K562 (cell line): ENCODE measurements around the gene PUS10. TPM values are rescaled to one million over a fixed set of nuclear protein-coding genes. Genes with fewer than 3 reads are reported as not detected.
A peak's percentile ranks its signal among the peaks of the same experiment; 100 is the strongest.

Experiments used
- ATAC-seq: fragments of 200-7000 bp; cut with Tn5 transposase; 3 replicates; pipeline ENCODE4 v1.9.1; 2020; ENCODE audit warnings: moderate library complexity
- BruUV-seq: library from RNA; stranded (reverse); fragments of 400-500 nt; replicated peaks from 2 replicates; lab custom pipeline; 2021; lab: Mats Ljungman, UMichigan
- CTCF ChIA-PET: fragments of 300-600 bp; formaldehyde crosslinking; extraction: SDS; loops from one replicate; lab custom pipeline; 2021; ENCODE audit warnings: low intra/inter-chr PET ratio; lab: Yijun Ruan, JAX
- POLR2A ChIA-PET: fragments of 300-600, 350-650 bp; sonication (Branson Sonifier 250); formaldehyde crosslinking; extraction: SDS; loops from one replicate; lab custom pipeline; 2021; ENCODE audit warnings: antibody characterized with exemption, inconsistent platforms; lab: Yijun Ruan, JAX
- DNase-seq, 4 experiments: peaks; one replicate each; pipeline versions ENCODE4 v3.0.0 to v3.0.0-alpha.2; 2011 to 2018; ENCODE audit warnings: low spot score in 3 of 4, mixed read lengths in 3 of 4; ENCODE audit errors: extremely low read depth in 1 of 4
- FAIRE-seq: peaks from 2 replicates; lab custom pipeline; 2011; peaks lifted over from hg19 to GRCh38; lab: Jason Lieb, UNC
- H2AFZ ChIP-seq: 2 replicates; pipeline ENCODE4 v1.6.0; 2011; ENCODE audit warnings: low read depth, low read length, control low read depth, inconsistent platforms
- H3K27ac ChIP-seq: fragments of 200-600 bp; 3 replicates; pipeline ENCODE4 v1.8.0; 2011; ENCODE audit warnings: low read depth, mild to moderate bottlenecking, control low read depth, inconsistent platforms, low read length, moderate library complexity, mixed read lengths; ENCODE audit errors: extremely low read depth
- H3K27me3 ChIP-seq, 2 experiments: fragments of 300-600 bp in 1 of 2; 2 replicates in 1 of 2; 3 replicates in 1 of 2; pipeline versions ENCODE4 v1.6.0 to v1.8.0; 2011; ENCODE audit warnings: inconsistent platforms in 2 of 2, low read length in 2 of 2, mild to moderate bottlenecking in 1 of 2, mixed read lengths in 1 of 2, moderate library complexity in 1 of 2; ENCODE audit not compliant: control insufficient read depth in 2 of 2, insufficient read depth in 2 of 2
- H3K36me3 ChIP-seq: fragments of 300-600 bp; 3 replicates; pipeline ENCODE4 v1.8.0; 2011; ENCODE audit warnings: mild to moderate bottlenecking, low read length, inconsistent platforms; ENCODE audit not compliant: control insufficient read depth, insufficient read depth
- H3K4me1 ChIP-seq, 2 experiments: fragments of 200-600 bp in 1 of 2; replicated peaks in 1 of 2; 2 replicates in 1 of 2; 3 replicates in 1 of 2; pipeline versions ENCODE4 v1.5.1 to v1.8.0; 2011; ENCODE audit warnings: inconsistent platforms in 2 of 2, low read length in 2 of 2, mild to moderate bottlenecking in 1 of 2, mixed read lengths in 1 of 2, moderate library complexity in 1 of 2; ENCODE audit not compliant: control insufficient read depth in 2 of 2, insufficient read depth in 2 of 2
- H3K4me2 ChIP-seq: 2 replicates; pipeline ENCODE4 v1.6.1; 2011; ENCODE audit warnings: low read length, control low read depth, inconsistent platforms, mixed read lengths; ENCODE audit not compliant: insufficient read depth
- H3K4me3 ChIP-seq: fragments of 200-600 bp; sonication (generic), shearing (Covaris generic); 2 replicates; pipeline ENCODE4 v1.5.1; 2016; ENCODE audit warnings: control low read depth, inconsistent platforms
- H3K79me2 ChIP-seq: fragments of 200-600 bp; 3 replicates; pipeline ENCODE4 v1.8.0; 2011; ENCODE audit warnings: low read length, inconsistent platforms; ENCODE audit not compliant: control insufficient read depth, insufficient read depth
- H3K9ac ChIP-seq, 2 experiments: 2 replicates each; pipeline versions ENCODE4 v1.6.0 to v1.6.1; 2011; ENCODE audit warnings: low read depth in 2 of 2, low read length in 2 of 2, control low read depth in 1 of 2, inconsistent platforms in 1 of 2, mild to moderate bottlenecking in 1 of 2, mixed read lengths in 1 of 2; ENCODE audit not compliant: insufficient read depth in 1 of 2
- H3K9me1 ChIP-seq: one replicate; pipeline ENCODE4 v1.6.0; 2011; ENCODE audit warnings: inconsistent platforms, mild to moderate bottlenecking, low read length, moderate library complexity; ENCODE audit not compliant: control insufficient read depth, insufficient read depth
- H3K9me3 ChIP-seq: replicated peaks from 2 replicates; pipeline ENCODE4 v1.5.1; 2011; ENCODE audit warnings: low read depth, low read length, inconsistent platforms; ENCODE audit not compliant: control insufficient read depth, insufficient read depth
- H4K20me1 ChIP-seq: replicated peaks from 2 replicates; pipeline ENCODE4 v1.6.1; 2011; ENCODE audit warnings: low read length, inconsistent platforms, mixed read lengths; ENCODE audit not compliant: control insufficient read depth, insufficient read depth
- ARID2 ChIP-seq: fragments of 450-650 bp; IDR thresholded peaks from 2 replicates; pipeline ENCODE4 v1.6.1; 2017; ENCODE audit warnings: antibody characterized with exemption, mild to moderate bottlenecking
- CC2D1A ChIP-seq: fragments of 450-650 bp; IDR thresholded peaks from 2 replicates; pipeline ENCODE4 v1.6.1; 2017; ENCODE audit warnings: mild to moderate bottlenecking
- TEAD1 ChIP-seq, 2 experiments: fragments of 450-650 bp in 1 of 2; sonication (generic) in 1 of 2; formaldehyde crosslinking; IDR thresholded peaks; 2 replicates each; pipeline versions ENCODE4 v1.4.0 to v1.8.0; 2020 to 2022; ENCODE audit warnings: mild to moderate bottlenecking in 2 of 2, missing genetic modification reagents in 1 of 2
- WGBS: fragments of 100-300 bp; shearing (Covaris generic); methylation state at CpG from one replicate; pipeline ENCODE4 v1.1.6; 2016; ENCODE audit warnings: low coverage, mixed read lengths; ENCODE audit not compliant: insufficient coverage; ENCODE audit errors: missing lambda C conversion rate; 5-methylcytosine and 5-hydroxymethylcytosine counted together
- in situ Hi-C: fragments of 300-500 bp; cut with MboI; formaldehyde crosslinking; loops from 4 replicates; pipeline ENCODE4 v1.15.0; 2018; ENCODE audit warnings: inconsistent platforms, mixed read lengths
- intact Hi-C: fragments of 100-400 bp; cut with micrococcal nuclease; formaldehyde crosslinking; loops from 2 replicates; pipeline ENCODE4 v1.14.2; 2022
- polyA plus RNA-seq, 8 experiments: library from polyadenylated mRNA; depleted of rRNA in 4 of 8; stranded (reverse) in 5 of 8; unstranded in 3 of 8; fragments of >200 nt; fragmentation: Nextera tagmentation in 2 of 8; fragmentation: Illumina TruSeq in 1 of 8; extraction: Ambion mirVana in 2 of 8; extraction: Trizol in 1 of 8; gene quantifications; 2 replicates each; pipeline versions ENCODE4 v1.2.1 to v1.2.3, GENCODE V29; 2011 to 2014; ENCODE audit warnings: inconsistent platforms in 1 of 8, missing spikeins in 1 of 8
- total RNA-seq, 7 experiments: library from RNA; depleted of rRNA in 6 of 7; stranded (reverse); fragments of >200 nt in 6 of 7; fragmentation: Illumina TruSeq in 2 of 7; extraction: Trizol in 2 of 7; gene quantifications; 2 replicates each; pipeline versions ENCODE4 v1.2.1 to v1.2.3, GENCODE V29; 2011 to 2021; ENCODE audit warnings: low replicate concordance in 1 of 7
- TF ChIP-seq, protein P1 (sequence below), 2 experiments: fragments of 450-650 bp; formaldehyde crosslinking in 1 of 2; IDR thresholded peaks; 2 replicates each; pipeline versions ENCODE4 v1.4.0 to v1.6.1; 2014 to 2020; ENCODE audit warnings: mild to moderate bottlenecking in 2 of 2, borderline replicate concordance in 1 of 2, low read depth in 1 of 2

The PUS10 gene
- total and polyA plus RNA-seq, 9 of the 15 experiments (the other 6 are each of a cell fraction or from before 2014, with no cell fraction given), result 5.0 to 10.7 (median 7.6) TPM

DNA sequence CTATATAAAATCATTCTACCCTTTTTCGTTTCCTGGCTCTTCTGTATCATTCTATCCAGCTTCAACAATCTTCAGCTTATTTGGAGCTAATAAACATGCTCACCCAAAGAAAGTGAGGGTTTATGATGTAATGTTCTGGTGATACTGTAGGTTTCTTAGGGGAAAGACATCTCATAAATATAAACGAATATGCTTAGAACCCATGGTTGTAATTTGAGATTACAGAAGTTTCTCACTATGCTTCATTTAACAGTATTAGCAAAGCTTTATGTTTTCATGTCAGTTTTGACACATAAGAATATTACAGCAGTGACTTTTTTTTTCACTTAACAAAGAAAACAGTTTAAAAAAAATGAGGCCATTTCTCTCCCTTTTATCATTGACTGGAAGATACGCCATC lies 12.3 kb downstream of the PUS10 start:
- Histone ChIP-seq H3K9me1 (no peaks in the 10 kb centered on the region), H3K27ac (no peak overlapping the region), H3K4me1 (no peaks in the 10 kb centered on the region; a peak in 1 of 5 replicates), H3K27me3 (no peaks in the 10 kb centered on the region), H4K20me1 (no peaks in the 10 kb centered on the region), H3K4me3 (no peak overlapping the region), H3K36me3 (peaks cover 3% of the 10 kb centered on the region; the same call in 1 of the 3 replicates), H2AFZ (peak overlapping the region; percentile 83), H3K9me3 (no peaks in the 10 kb centered on the region), H3K79me2 (no peaks in the 10 kb centered on the region), H3K9ac (no peak overlapping the region), H3K4me2 (no peak overlapping the region)
- CTCF ChIA-PET, result no interaction called here
- BruUV-seq, result no TSS peak
- ATAC-seq, result no peak
- in situ Hi-C loops (no loop called here), intact Hi-C loops (no loop called here)
- FAIRE-seq, result no peak
- WGBS, result 64% methylated on average over 3 of the region's 3 CpGs
- no peak for DNase-seq
- no peak for TF ChIP-seq TEAD1 (CRISPR knock-in tag; IDR thresholded peaks at IDR 0.05)
- POLR2A ChIA-PET, result interaction anchor here (0.6 to 0.8 kb wide), 2 partner anchors 85 to 302 kb away, joined by 3 read pairs; no protein-coding TSS in a partner anchor

DNA sequence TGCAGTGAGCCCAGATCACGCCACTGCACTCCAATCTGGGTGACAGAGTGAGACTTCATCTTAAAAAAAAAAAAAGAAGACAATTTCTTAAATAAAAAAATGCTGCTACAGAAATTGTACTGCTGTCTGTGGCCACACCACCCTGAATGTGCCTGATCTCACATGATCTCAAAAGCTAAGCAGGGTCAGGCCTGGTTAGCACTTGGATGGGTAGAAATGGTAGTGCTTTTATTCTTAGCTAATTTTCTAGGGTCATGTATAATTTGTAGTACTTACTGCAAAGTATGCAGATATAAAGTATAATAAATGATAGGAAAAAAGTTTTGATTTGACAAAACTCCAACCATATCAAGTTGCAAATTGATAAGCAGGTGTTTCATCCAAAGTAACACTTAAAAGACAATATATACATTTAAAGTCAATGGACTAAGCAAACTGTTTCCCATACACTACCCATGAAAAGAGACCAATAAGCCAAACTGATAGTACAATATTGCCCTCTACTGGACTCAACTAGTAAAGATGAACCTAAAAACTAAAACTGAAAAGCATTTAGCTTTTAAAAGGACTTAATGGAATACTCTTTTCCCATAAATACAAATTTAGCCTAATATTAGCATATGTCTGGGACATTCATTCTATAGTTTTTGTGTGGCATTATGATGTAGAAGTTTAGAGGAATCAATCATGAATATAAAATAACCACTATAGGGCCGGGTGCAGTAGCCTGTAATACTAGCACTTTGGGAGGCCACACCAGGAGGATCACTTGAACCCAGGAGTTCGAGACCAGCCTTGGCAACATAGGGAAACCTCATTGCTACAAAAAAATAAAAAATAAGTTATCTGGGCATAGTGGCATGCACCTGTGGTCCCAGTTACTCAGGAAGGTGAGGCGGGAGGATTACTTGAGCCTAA lies 19.2 kb downstream of the PUS10 start:
- Histone ChIP-seq H3K4me1 (no peaks in the 10 kb centered on the region), H3K4me3 (no peak overlapping the region), H3K4me2 (no peak overlapping the region), H3K9me3 (no peaks in the 10 kb centered on the region), H3K27me3 (no peaks in the 10 kb centered on the region), H3K79me2 (no peaks in the 10 kb centered on the region), H2AFZ (no peak overlapping the region), H3K9ac (no peak overlapping the region), H3K9me1 (no peaks in the 10 kb centered on the region), H4K20me1 (no peaks in the 10 kb centered on the region), H3K27ac (no peak overlapping the region), H3K36me3 (no peaks in the 10 kb centered on the region)
- ATAC-seq (peak; percentile 83), FAIRE-seq (no peak), DNase-seq (peak; percentile 20 to 65 (median 39))
- WGBS, result 44% methylated on average over 3 of the region's 4 CpGs
- in situ Hi-C loops, result loop anchor here (5.0 kb wide), 2 partner anchors 197 to 292 kb away; no protein-coding TSS in a partner anchor
- intact Hi-C loops, result loop anchor here (1.0 to 10.0 kb wide), 3 partner anchors 114 to 292 kb away; partner anchors contain the start of gene REL
- POLR2A ChIA-PET, result interaction anchor here (0.6 to 1.8 kb wide), 6 partner anchors 9 to 644 kb away, joined by 3 to 7 read pairs (median 3); partner anchors contain the start of gene PAPOLG
- CTCF ChIA-PET, result interaction anchor here (0.7 to 2.5 kb wide), 4 partner anchors 180 to 293 kb away, joined by 3 to 26 read pairs (median 8); no protein-coding TSS in a partner anchor
- no TSS peak for BruUV-seq
- TF ChIP-seq ARID2 (peak; percentile 69), CC2D1A (0 out of 2 replicates have a peak, but pooled peaks have one; percentile 29)
- TF ChIP-seq, protein P1, sequence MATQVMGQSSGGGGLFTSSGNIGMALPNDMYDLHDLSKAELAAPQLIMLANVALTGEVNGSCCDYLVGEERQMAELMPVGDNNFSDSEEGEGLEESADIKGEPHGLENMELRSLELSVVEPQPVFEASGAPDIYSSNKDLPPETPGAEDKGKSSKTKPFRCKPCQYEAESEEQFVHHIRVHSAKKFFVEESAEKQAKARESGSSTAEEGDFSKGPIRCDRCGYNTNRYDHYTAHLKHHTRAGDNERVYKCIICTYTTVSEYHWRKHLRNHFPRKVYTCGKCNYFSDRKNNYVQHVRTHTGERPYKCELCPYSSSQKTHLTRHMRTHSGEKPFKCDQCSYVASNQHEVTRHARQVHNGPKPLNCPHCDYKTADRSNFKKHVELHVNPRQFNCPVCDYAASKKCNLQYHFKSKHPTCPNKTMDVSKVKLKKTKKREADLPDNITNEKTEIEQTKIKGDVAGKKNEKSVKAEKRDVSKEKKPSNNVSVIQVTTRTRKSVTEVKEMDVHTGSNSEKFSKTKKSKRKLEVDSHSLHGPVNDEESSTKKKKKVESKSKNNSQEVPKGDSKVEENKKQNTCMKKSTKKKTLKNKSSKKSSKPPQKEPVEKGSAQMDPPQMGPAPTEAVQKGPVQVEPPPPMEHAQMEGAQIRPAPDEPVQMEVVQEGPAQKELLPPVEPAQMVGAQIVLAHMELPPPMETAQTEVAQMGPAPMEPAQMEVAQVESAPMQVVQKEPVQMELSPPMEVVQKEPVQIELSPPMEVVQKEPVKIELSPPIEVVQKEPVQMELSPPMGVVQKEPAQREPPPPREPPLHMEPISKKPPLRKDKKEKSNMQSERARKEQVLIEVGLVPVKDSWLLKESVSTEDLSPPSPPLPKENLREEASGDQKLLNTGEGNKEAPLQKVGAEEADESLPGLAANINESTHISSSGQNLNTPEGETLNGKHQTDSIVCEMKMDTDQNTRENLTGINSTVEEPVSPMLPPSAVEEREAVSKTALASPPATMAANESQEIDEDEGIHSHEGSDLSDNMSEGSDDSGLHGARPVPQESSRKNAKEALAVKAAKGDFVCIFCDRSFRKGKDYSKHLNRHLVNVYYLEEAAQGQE (IDR thresholded peaks at IDR 0.05; ENCODE audit: borderline replicate concordance), result peak; percentile 87
- TF ChIP-seq, protein P1 (CRISPR knock-in tag; IDR thresholded peaks at IDR 0.05; ENCODE audit: low read depth), result no peak
